H1 (cell line): ENCODE data around the gene SLC9A4. TPM values are rescaled to one million over a fixed set of nuclear protein-coding genes. Genes with fewer than 3 reads are reported as not detected.

Experiments
- CTCF ChIA-PET: fragments of 300-600 bp; sonication (Branson Sonifier 250); formaldehyde crosslinking; loops from one replicate; lab custom pipeline; 2021; ENCODE audit not compliant: partially characterized antibody; lab: Charles Lee
- POLR2A ChIA-PET: fragments of 300-600 bp; sonication (Branson Sonifier 250); formaldehyde crosslinking; loops from one replicate; lab custom pipeline; 2021; ENCODE audit warnings: inconsistent platforms; ENCODE audit not compliant: partially characterized antibody; lab: Charles Lee
- DNase-seq, 2 experiments: peaks; one replicate each; pipeline versions ENCODE4 v3.0.0 to v3.0.0-alpha.2; 2010 to 2022; ENCODE audit warnings: low spot score in 2 of 2, low read depth in 1 of 2, mixed read lengths in 1 of 2
- FAIRE-seq: peaks from 2 replicates; lab custom pipeline; 2011; peaks lifted over from hg19 to GRCh38; lab: Jason Lieb, UNC
- H2AFZ ChIP-seq: 2 replicates; pipeline ENCODE4 v1.8.1; 2012; ENCODE audit warnings: low read length, inconsistent platforms
- H2AK5ac ChIP-seq: 2 replicates; pipeline ENCODE4 v1.6.1; 2013; ENCODE audit warnings: low read depth, low read length
- H2BK120ac ChIP-seq: replicated peaks from 2 replicates; pipeline ENCODE3; 2013; ENCODE audit warnings: low read depth, low read length, inconsistent platforms
- H2BK12ac ChIP-seq: 2 replicates; pipeline ENCODE4 v1.6.1; 2013; ENCODE audit warnings: low read depth, low read length
- H2BK15ac ChIP-seq: 2 replicates; pipeline ENCODE4 v1.6.1; 2013; ENCODE audit warnings: low read length
- H2BK20ac ChIP-seq: 2 replicates; pipeline ENCODE4 v1.6.1; 2013; ENCODE audit warnings: low read length
- H2BK5ac ChIP-seq: 2 replicates; pipeline ENCODE4 v1.6.1; 2013; ENCODE audit warnings: low read depth, low read length
- H3K14ac ChIP-seq: 2 replicates; pipeline ENCODE4 v1.6.1; 2013; ENCODE audit warnings: inconsistent platforms; ENCODE audit not compliant: insufficient read length
- H3K18ac ChIP-seq: 2 replicates; pipeline ENCODE4 v1.6.1; 2013; ENCODE audit warnings: low read length; ENCODE audit errors: extremely low read depth
- H3K23ac ChIP-seq: 2 replicates; pipeline ENCODE4 v1.6.1; 2013; ENCODE audit warnings: inconsistent platforms; ENCODE audit not compliant: insufficient read length
- H3K23me2 ChIP-seq: 2 replicates; pipeline ENCODE4 v1.6.1; 2013; ENCODE audit warnings: low read depth, low read length
- H3K27ac ChIP-seq: 2 replicates; pipeline ENCODE4 v1.6.1; 2011; ENCODE audit warnings: low read depth, low read length, inconsistent platforms
- H3K27me3 ChIP-seq, 4 experiments: replicated peaks in 1 of 4; 1 replicate in 1 of 4; 2 replicates in 3 of 4; pipeline versions ENCODE4 v1.6.1 to v1.8.1; 2011 to 2013; ENCODE audit warnings: low read length in 3 of 4, mild to moderate bottlenecking in 3 of 4, inconsistent platforms in 2 of 4, mixed read lengths in 2 of 4, moderate library complexity in 1 of 4; ENCODE audit not compliant: control insufficient read depth in 3 of 4, insufficient read depth in 3 of 4; ENCODE audit errors: extremely low read depth in 1 of 4
- H3K36me3 ChIP-seq, 4 experiments: 2 replicates each; pipeline versions ENCODE4 v1.6.1 to v1.8.1; 2011 to 2013; ENCODE audit warnings: mild to moderate bottlenecking in 4 of 4, low read length in 3 of 4, moderate library complexity in 2 of 4, control low read depth in 1 of 4, inconsistent platforms in 1 of 4; ENCODE audit not compliant: insufficient read depth in 4 of 4, control insufficient read depth in 2 of 4
- H3K4ac ChIP-seq: replicated peaks from 2 replicates; pipeline ENCODE3; 2013; ENCODE audit warnings: low read length, low read depth, mixed read lengths, inconsistent platforms; ENCODE audit not compliant: insufficient read length
- H3K4me1 ChIP-seq, 4 experiments: replicated peaks in 1 of 4; 1 replicate in 1 of 4; 2 replicates in 3 of 4; pipeline versions ENCODE4 v1.6.1 to v1.8.1; 2011 to 2013; ENCODE audit warnings: low read length in 3 of 4, inconsistent platforms in 2 of 4, mixed read lengths in 1 of 4; ENCODE audit not compliant: insufficient read depth in 4 of 4, control insufficient read depth in 3 of 4
- H3K4me2 ChIP-seq, 2 experiments: 2 replicates each; pipeline versions ENCODE4 v1.6.1 to v1.8.1; 2011 to 2013; ENCODE audit warnings: low read depth in 2 of 2, low read length in 2 of 2, control low read depth in 1 of 2, inconsistent platforms in 1 of 2, mild to moderate bottlenecking in 1 of 2; ENCODE audit not compliant: insufficient read depth in 1 of 2
- H3K4me3 ChIP-seq, 4 experiments: fragments of 200-600, 300-600 bp in 1 of 4; sonication (generic), shearing (Covaris generic), sonication (Bioruptor Twin) in 1 of 4; 2 replicates each; pipeline versions ENCODE4 v1.5.1 to v1.8.1; 2011 to 2016; ENCODE audit warnings: low read length in 4 of 4, low read depth in 3 of 4, control low read depth in 2 of 4, inconsistent platforms in 2 of 4, mild to moderate bottlenecking in 2 of 4, mixed read lengths in 1 of 4, moderate library complexity in 1 of 4; ENCODE audit not compliant: insufficient read depth in 2 of 4; ENCODE audit errors: extremely low read depth in 1 of 4
- H3K56ac ChIP-seq: replicated peaks from 2 replicates; pipeline ENCODE3; 2013; ENCODE audit warnings: low read depth, mild to moderate bottlenecking, mixed read lengths, low read length, inconsistent platforms; ENCODE audit not compliant: insufficient read length
- H3K79me1 ChIP-seq: 2 replicates; pipeline ENCODE4 v1.6.1; 2013; ENCODE audit warnings: low read depth, low read length, control low read depth
- H3K79me2 ChIP-seq, 2 experiments: 2 replicates each; pipeline versions ENCODE4 v1.6.1 to v1.8.1; 2012 to 2013; ENCODE audit warnings: low read length in 2 of 2, mild to moderate bottlenecking in 2 of 2, inconsistent platforms in 1 of 2; ENCODE audit not compliant: insufficient read depth in 2 of 2, control insufficient read depth in 1 of 2
- H3K9ac ChIP-seq, 4 experiments: replicated peaks in 1 of 4; 1 replicate in 1 of 4; 2 replicates in 3 of 4; pipeline versions ENCODE4 v1.6.1 to v1.8.1; 2011 to 2013; ENCODE audit warnings: low read depth in 3 of 4, low read length in 3 of 4, control low read depth in 2 of 4, mild to moderate bottlenecking in 2 of 4, moderate library complexity in 2 of 4, inconsistent platforms in 1 of 4; ENCODE audit errors: extremely low read depth in 1 of 4
- H3K9me3 ChIP-seq, 2 experiments: 2 replicates each; pipeline versions ENCODE4 v1.6.1 to v1.8.1; 2012 to 2013; ENCODE audit warnings: mild to moderate bottlenecking in 2 of 2, moderate library complexity in 2 of 2, control low read depth in 1 of 2, inconsistent platforms in 1 of 2, low read depth in 1 of 2, low read length in 1 of 2, mixed read lengths in 1 of 2; ENCODE audit not compliant: insufficient read depth in 2 of 2
- H4K20me1 ChIP-seq, 2 experiments: replicated peaks in 1 of 2; 2 replicates each; pipeline versions ENCODE3 to v1.8.1; 2011 to 2013; ENCODE audit warnings: inconsistent platforms in 2 of 2, low read length in 2 of 2, mild to moderate bottlenecking in 1 of 2; ENCODE audit not compliant: insufficient read depth in 2 of 2, control insufficient read depth in 1 of 2
- H4K5ac ChIP-seq: 2 replicates; pipeline ENCODE4 v1.6.1; 2013; ENCODE audit warnings: low read length, low read depth, mixed read lengths, inconsistent platforms; ENCODE audit not compliant: insufficient read length
- H4K8ac ChIP-seq: 2 replicates; pipeline ENCODE4 v1.8.0; 2013; ENCODE audit warnings: mild to moderate bottlenecking, moderate library complexity, low read length, inconsistent platforms; ENCODE audit not compliant: insufficient read depth; ENCODE audit errors: extremely low read depth
- H4K91ac ChIP-seq: replicated peaks from 2 replicates; pipeline ENCODE3; 2013; ENCODE audit warnings: low read length, mixed read lengths, inconsistent platforms; ENCODE audit not compliant: insufficient read length
- ASH2L ChIP-seq: fragments of 200-600, 300-600 bp; sonication (generic); IDR thresholded peaks from one replicate; pipeline ENCODE4 v1.7.1; 2017; ENCODE audit warnings: low read length
- ATF3 ChIP-seq: IDR thresholded peaks from 2 replicates; pipeline ENCODE4 v1.6.1; 2011; ENCODE audit warnings: low read depth, mild to moderate bottlenecking, low read length; ENCODE audit not compliant: insufficient read depth
- CBX5 ChIP-seq: fragments of 300-800, 300-1000 bp; sonication (generic); IDR thresholded peaks from 2 replicates; pipeline ENCODE4 v1.7.1; 2016; ENCODE audit warnings: antibody characterized with exemption, low read length, low read depth
- EP300 ChIP-seq, 2 experiments: IDR thresholded peaks; 1 replicate in 1 of 2; 2 replicates in 1 of 2; pipeline ENCODE4 v1.6.1; 2011 to 2012; ENCODE audit warnings: low read depth in 2 of 2, low read length in 2 of 2, mild to moderate bottlenecking in 2 of 2, borderline replicate concordance in 1 of 2, inconsistent platforms in 1 of 2, moderate library complexity in 1 of 2
- EZH2 ChIP-seq: fragments of 200-600 bp; sonication (generic); IDR thresholded peaks from 2 replicates; pipeline ENCODE4 v1.7.1; 2012; ENCODE audit warnings: low read depth, mild to moderate bottlenecking, moderate library complexity, low read length, inconsistent platforms; ENCODE audit not compliant: severe bottlenecking
- HDAC2 ChIP-seq, 2 experiments: fragments of 300-600 bp in 1 of 2; sonication (generic) in 1 of 2; IDR thresholded peaks; 2 replicates each; pipeline ENCODE4 v1.6.1; 2011 to 2012; ENCODE audit warnings: low read depth in 2 of 2, low read length in 2 of 2, mild to moderate bottlenecking in 2 of 2, moderate library complexity in 2 of 2, borderline replicate concordance in 1 of 2, inconsistent platforms in 1 of 2
- HDAC6 ChIP-seq: IDR thresholded peaks from one replicate; pipeline ENCODE4 v1.7.1; 2012; ENCODE audit warnings: low read depth, mild to moderate bottlenecking, inconsistent platforms, low read length, moderate library complexity
- KDM4A ChIP-seq: IDR thresholded peaks from one replicate; pipeline ENCODE4 v1.7.1; 2012; ENCODE audit warnings: low read depth, mild to moderate bottlenecking, moderate library complexity, low read length, inconsistent platforms; ENCODE audit not compliant: severe bottlenecking
- POU5F1 ChIP-seq: IDR thresholded peaks from 2 replicates; pipeline ENCODE4 v1.6.1; 2011; ENCODE audit warnings: low read depth, mild to moderate bottlenecking, low read length, moderate library complexity
- RBBP5 ChIP-seq: IDR thresholded peaks from 2 replicates; pipeline ENCODE4 v1.7.1; 2012; ENCODE audit warnings: low read depth, mild to moderate bottlenecking, inconsistent platforms, low read length, moderate library complexity, borderline replicate concordance
- SIN3A ChIP-seq, 2 experiments: IDR thresholded peaks in 1 of 2; conservative IDR thresholded peaks in 1 of 2; 2 replicates each; pipeline ENCODE4 v1.6.1; 2011 to 2012; ENCODE audit warnings: low read length in 2 of 2, improper control_type of control experiment in 1 of 2, low read depth in 1 of 2, mild to moderate bottlenecking in 1 of 2
- SRF ChIP-seq: IDR thresholded peaks from 2 replicates; pipeline ENCODE4 v1.6.1; 2011; ENCODE audit warnings: mild to moderate bottlenecking, low read depth, low read length, moderate library complexity
- TEAD4 ChIP-seq: IDR thresholded peaks from 2 replicates; pipeline ENCODE4 v1.6.1; 2012; ENCODE audit warnings: low read depth, low read length, inconsistent platforms, mixed read lengths
- WGBS, 2 experiments: shearing (Covaris generic) in 1 of 2; methylation state at CpG; one replicate each; pipeline versions ENCODE4 v1.1.6 to v1.1.7; 2013 to 2015; ENCODE audit warnings: low lambda C conversion rate in 2 of 2, mixed read lengths in 2 of 2, inconsistent platforms in 1 of 2, low coverage in 1 of 2, missing lambda C conversion rate in 1 of 2; ENCODE audit not compliant: insufficient replicate concordance in 2 of 2, insufficient coverage in 1 of 2, insufficient read length in 1 of 2; ENCODE audit errors: extremely low coverage in 1 of 2, missing lambda C conversion rate in 1 of 2; 5-methylcytosine and 5-hydroxymethylcytosine counted together
- polyA plus RNA-seq, 7 experiments: library from polyadenylated mRNA; depleted of rRNA in 3 of 7; stranded (reverse) in 5 of 7; unstranded in 2 of 7; fragments of >200 nt in 5 of 7; fragments of 200-250 nt in 2 of 7; gene quantifications; 1 replicate in 5 of 7; 2 replicates in 1 of 7; 4 replicates in 1 of 7; pipeline versions ENCODE4 v1.2.1 to v1.2.3, GENCODE V29; 2011 to 2013; ENCODE audit warnings: missing spikeins in 2 of 7, mixed read lengths in 2 of 7
- total RNA-seq: library from RNA; stranded (reverse); fragmentation: NEBNext Ultra II Directional; extraction: Animal tissue kit (Norgen Biotek cat#: 25700); gene quantifications from 2 replicates; pipeline ENCODE4 v1.2.1, GENCODE V29; 2021

Gene SLC9A4
- total and polyA plus RNA-seq, 2 of the 8 experiments (the other 6 are each of a cell fraction or from before 2014, with no cell fraction given) = not detected

- CTCF ChIA-PET = interaction anchor here (0.6 to 1.0 kb wide), 2 partner anchors 11 to 13 kb away, joined by 3 read pairs; no protein-coding TSS in a partner anchor
- TF ChIP-seq HDAC2 (IDR thresholded peaks at IDR 0.05; ENCODE audit: borderline replicate concordance in 1 of 2, low read depth in 2 of 2, low read length in 2 of 2) = no peak
- no peak for TF ChIP-seq POU5F1
- TF ChIP-seq CBX5 = no peak
- no peak for TF ChIP-seq EP300 (IDR thresholded peaks at IDR 0.05; ENCODE audit: borderline replicate concordance in 1 of 2, low read depth in 2 of 2, low read length in 2 of 2)
- no peak for TF ChIP-seq KDM4A
- no peak for TF ChIP-seq ASH2L
- no peak for TF ChIP-seq SRF
- TF ChIP-seq EZH2 = no peak
- TF ChIP-seq HDAC6 = no peak
- no peak for TF ChIP-seq SIN3A (conservative IDR thresholded peaks at IDR 0.05 in 1 of 2, IDR thresholded peaks at IDR 0.05 in 1 of 2; ENCODE audit: low read depth in 1 of 2, low read length in 2 of 2)
- TF ChIP-seq RBBP5 = no peak
- no peak for TF ChIP-seq ATF3
- no peak for TF ChIP-seq TEAD4
These were observed 33.7 kb downstream of the SLC9A4 start for GRCh38 chr2:102506743-102507142.

More at GRCh38 chr2:102506743-102507142, 33.7 kb downstream of the SLC9A4 start:
- Histone ChIP-seq H4K91ac (no peak overlapping the region), H3K56ac (no peak overlapping the region), H3K4me2 (no peak overlapping the region), H2BK15ac (no peak overlapping the region), H3K4me3 (no peak overlapping the region), H3K18ac (no peak overlapping the region), H2AK5ac (no peak overlapping the region), H2BK20ac (no peak overlapping the region), H3K27me3 (no peaks in the 10 kb centered on the region), H3K79me2 (no peaks in the 10 kb centered on the region), H3K14ac (no peak overlapping the region), H3K23me2 (no peaks in the 10 kb centered on the region), H2BK120ac (no peak overlapping the region), H3K9me3 (no peaks in the 10 kb centered on the region), H3K36me3 (no peaks in the 10 kb centered on the region), H4K20me1 (no peaks in the 10 kb centered on the region), H2BK12ac (no peak overlapping the region), H3K79me1 (no peaks in the 10 kb centered on the region), H3K23ac (no peak overlapping the region), H3K4ac (no peak overlapping the region), H3K27ac (no peak overlapping the region), H2BK5ac (no peak overlapping the region), H3K4me1 (0 out of 7 replicates have a peak, but pooled peaks cover 0 to 3% (median 0%) of the 10 kb centered on the region in 4 experiments), H3K9ac (no peak overlapping the region), H4K8ac (no peak overlapping the region), H4K5ac (no peak overlapping the region), H2AFZ (no peak overlapping the region)
- POLR2A ChIA-PET = no interaction called here
- WGBS, 2 experiments = 97% methylated on average over 5 of the region's 5 CpGs; no CpG with 5 or more reads in 1 of the 2 experiments
- FAIRE-seq = no peak
- DNase-seq = no peak
